GM21360 (cell line): ENCODE data around the gene ITIH5.

ENCODE experiments used
- ATAC-seq: cut with Tn5 transposase; IDR thresholded peaks from one replicate; pipeline ENCODE4 v1.9.1; 2021; ENCODE audit warnings: mild to moderate bottlenecking, moderate library complexity; ENCODE audit not compliant: unreplicated experiment

Gene ITIH5

DNA sequence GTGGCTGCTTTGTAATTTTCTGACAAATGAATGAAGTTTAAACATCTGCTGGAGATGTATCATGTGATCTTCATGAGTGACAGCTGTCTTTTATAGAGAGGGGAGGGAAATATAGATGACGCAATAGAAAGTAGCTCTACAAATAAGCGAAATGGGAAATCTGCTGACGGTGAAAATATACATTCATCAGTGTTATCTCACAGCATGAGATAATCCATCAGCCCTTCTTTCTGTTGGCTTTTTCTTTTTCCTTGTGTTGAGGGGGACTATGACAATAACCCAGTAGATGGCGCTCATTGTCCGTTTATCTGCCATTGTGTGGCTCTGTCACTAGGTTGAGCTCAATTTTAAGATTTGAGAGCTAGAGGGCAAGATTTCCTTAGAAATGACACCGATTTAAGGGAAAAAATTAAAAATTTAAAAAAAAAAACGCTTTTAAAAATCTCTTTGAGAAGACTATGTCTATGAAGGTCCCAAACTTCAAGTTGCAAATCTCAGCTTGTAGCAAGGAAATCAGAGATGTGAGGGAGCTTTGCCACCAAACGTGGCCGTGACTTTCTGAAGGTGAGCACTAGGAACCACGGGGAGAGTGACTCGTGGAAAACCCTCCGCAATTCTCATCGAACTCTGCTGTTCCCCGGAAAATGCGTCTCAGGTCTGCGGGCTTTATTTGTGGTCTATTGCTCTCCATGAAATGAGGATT is 141.3 kb downstream of the ITIH5 start:
- ATAC-seq: peak; percentile 72

- ATAC-seq: no peak
Observed at GRCh38 chr10:7523656-7524055, 143.1 kb downstream of the ITIH5 start.

- ATAC-seq: peak; percentile 82
Observed at GRCh38 chr10:7520507-7521485, 146.0 kb downstream of the ITIH5 start.

DNA sequence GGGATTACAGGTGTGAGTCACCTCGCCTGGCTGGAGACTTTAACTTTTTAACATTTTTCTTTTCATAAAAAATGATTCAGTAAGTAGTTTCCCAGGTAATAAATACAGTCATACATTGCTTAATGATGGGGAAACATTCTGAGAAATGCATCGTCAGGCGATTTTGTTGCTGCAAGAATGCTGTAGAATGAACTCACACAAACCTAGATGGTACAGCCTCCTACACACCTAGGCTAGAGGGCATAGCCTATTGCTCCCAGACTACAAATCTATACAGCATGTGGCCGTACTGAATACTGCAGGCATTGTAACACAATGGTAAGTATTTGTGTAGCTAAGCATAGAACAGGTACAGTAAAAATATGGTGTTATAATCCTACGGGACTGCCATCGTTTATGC is 147.4 kb downstream of the ITIH5 start:
- no peak for ATAC-seq

DNA sequence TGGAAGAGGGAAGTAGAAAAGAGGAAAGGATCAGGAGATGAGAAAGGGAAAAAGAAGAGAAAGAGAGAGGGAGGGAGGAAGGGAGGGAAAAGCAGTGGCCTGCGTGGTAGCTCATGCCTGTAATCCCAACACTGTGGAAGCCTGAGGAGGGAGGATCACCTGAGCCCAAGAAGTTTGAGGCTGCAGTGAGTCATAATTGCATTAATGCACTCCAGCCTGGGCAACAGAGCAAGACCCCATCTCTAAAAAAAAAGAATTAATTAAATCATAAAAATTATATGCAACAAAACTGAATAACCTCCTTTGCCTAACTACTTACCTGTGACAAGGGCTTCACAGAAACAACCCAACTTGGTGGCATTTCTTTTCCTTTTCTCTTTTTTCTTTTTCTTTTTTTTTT is 148.1 kb downstream of the ITIH5 start:
- ATAC-seq: no peak

DNA sequence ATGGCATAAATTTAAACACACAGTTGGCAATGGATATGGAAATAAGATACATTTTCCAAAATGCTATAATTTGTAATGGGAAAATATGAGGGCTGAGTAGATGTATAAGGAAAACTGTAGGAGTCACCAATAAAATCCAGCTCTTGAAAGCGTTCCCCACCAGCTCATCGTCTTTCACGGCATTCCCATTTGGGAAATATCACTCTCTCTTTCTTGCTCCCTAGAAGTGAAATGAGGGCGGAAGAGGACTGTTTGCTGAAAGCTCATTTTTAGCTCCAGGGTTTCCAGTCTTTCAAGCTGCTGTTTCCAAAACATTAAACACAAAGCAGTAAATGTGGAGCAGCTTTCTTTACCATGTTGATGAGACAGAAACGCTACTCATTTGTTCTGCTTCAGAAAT is 151.3 kb downstream of the ITIH5 start:
- no peak for ATAC-seq

- ATAC-seq: no peak
Observed at GRCh38 chr10:7513936-7514335, 152.8 kb downstream of the ITIH5 start.

- no peak for ATAC-seq
Observed at GRCh38 chr10:7513455-7513854, 153.3 kb downstream of the ITIH5 start.

DNA sequence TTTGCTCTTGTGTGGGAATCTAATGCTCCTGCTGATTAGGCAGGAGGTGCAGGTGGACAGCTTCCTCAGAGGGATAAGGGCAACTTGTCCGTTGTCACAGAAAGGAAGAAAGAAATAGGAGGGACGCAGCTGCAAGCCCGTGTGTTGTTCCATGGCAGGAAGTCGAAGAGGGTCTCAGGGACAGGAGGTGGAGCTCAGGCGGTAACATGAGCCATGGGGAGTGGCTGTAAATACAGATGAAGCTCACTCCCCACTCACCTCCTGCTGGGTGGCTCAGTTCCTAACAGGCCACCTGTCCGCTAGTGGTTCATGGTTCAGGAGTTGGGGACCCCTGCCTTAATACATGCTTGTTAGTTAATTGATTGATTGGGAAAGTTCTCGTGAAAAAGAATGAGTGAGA is 154.3 kb downstream of the ITIH5 start:
- no peak for ATAC-seq

GRCh38 chr10:7511612-7512011 is 155.2 kb downstream of the ITIH5 start:
- ATAC-seq: no peak
